SIG-M5 treated with dmso at 0.1 percent for 504 hours (cell line): ENCODE data around the gene CHMP6.

Source experiments
- DNase-seq: peaks from one replicate; lab custom pipeline; 2025; ENCODE audit not compliant: unreplicated experiment; lab: John Stamatoyannopoulos, UW

Gene CHMP6

GRCh38 chr17:80956321-80957190 lies 35.1 kb upstream of the CHMP6 start:
- no peak for DNase-seq

GRCh38 chr17:80957461-80957941 lies 34.1 kb upstream of the CHMP6 start:
- DNase-seq: no peak

- DNase-seq: no peak
These were observed 32.2 kb upstream of the CHMP6 start for GRCh38 chr17:80959330-80960036.

DNA sequence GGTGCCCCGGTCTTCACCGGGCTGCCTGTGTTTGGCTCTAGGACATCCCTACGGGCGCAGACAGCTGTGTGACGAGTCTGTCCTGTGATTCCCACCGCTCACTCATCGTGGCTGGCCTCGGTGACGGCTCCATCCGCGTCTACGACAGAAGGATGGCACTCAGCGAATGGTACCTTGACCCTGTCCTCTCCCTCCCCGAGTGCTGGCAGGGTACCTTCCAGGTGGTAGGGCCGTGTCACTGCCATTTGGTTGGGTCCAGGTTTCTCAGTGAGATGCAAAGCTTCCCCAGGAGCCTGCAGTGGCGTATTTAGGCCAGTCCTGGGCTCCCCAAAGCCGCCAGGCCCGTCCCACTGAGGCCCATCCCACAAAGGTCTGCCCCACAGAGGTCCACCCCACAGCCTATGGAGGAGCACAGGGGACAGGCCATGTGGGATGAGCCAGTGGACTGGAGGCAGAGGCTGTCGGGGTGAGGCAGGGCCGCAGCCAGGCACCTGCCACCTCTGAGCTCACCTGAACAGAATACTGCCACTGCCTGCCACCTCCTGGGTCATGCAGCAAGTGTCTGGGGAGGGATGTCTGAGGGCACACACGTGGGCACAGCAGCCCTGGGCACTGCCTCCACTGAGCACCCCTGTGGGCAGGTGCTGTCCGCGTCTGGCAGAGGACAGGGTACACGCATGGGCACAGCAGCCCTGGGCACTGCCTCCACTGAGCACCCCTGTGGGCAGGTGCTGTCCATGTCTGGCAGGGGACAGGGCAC lies 31.4 kb upstream of the CHMP6 start:
- DNase-seq: no peak

- no peak for DNase-seq
These were observed 30.7 kb upstream of the CHMP6 start for GRCh38 chr17:80960797-80961452.

- DNase-seq: no peak
These were observed 29.9 kb upstream of the CHMP6 start for GRCh38 chr17:80961541-80962330.

DNA sequence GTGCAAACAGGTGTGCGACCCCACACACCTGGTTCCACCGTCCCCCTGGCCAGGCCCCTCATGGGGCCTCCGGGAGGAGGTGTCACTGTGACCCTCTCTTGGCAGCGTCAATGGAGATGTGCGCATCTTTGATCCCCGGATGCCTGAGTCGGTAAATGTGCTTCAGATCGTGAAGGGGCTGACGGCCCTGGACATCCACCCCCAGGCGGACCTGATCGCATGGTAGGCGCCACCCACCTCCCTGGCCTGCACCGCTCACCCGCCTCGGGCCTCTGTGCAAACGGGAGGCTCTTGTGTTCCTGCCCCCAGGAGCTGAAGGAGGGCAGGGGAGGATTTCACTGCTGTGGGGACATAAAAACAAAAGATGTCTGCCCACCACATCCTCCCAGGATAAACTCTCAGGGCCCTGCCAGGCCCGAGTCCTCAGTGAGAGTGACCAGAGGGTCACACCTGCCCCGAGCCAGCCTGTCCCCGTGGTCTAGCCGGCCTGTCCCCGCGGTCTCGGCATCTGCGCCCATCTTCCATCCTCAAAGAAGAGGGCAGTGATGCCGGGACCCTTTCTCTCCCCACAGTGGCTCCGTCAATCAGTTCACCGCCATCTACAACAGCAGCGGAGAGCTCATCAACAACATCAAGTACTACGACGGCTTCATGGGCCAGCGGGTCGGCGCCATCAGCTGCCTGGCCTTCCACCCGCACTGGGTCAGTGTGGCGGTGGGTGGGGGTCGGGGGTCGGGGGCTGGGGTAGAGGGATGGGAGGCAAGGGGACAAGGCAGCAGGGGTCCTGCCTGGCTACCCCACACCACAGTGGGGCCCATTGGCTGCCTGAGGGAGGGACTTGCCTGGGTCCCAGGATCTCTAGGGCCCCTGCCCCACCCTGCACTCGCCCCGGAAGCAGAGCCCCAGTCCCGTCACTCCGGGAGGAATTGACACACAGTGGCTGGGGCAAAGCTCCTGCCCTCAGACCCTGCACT lies 29.0 kb upstream of the CHMP6 start:
- DNase-seq: no peak

- DNase-seq: no peak
These were observed 27.7 kb upstream of the CHMP6 start for GRCh38 chr17:80963812-80964543.

GRCh38 chr17:80964544-80964856 lies 27.1 kb upstream of the CHMP6 start:
- DNase-seq: no peak

DNA sequence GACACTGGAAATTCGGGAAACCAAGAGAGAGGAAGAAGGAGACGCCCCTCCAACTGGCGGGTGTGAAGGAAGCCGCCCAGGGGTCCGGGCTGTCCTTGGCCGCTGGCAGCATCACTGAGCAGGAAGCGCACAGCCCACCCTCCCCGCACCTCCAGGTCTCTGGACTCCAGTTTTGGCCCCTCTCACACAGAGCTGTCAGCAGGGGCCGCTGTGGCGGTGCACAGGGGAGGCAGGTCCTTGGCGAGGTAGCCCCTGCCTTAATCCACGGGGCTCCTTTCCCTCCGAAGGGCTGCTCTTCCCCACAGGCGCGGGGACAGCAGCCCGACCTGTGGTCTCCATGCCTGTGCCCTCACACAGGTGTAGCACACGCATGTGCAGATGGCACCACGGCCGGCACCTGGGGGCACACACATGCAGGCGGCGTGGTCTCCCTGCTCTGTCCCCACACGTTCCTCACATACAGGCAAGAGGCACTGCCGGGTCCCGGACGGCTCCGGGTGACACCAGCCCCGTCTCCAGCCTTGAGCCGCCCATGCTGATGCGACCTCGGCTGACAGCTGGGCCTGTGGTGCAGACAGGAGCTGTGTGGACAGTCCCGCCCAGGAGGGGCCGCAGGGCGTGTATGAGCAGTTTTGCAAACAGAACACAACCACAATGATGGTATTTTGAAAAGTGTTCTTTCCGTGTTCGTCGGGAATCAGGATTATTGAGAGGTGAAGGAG lies 26.6 kb upstream of the CHMP6 start:
- DNase-seq: no peak

GRCh38 chr17:80965606-80966005 lies 26.0 kb upstream of the CHMP6 start:
- DNase-seq: no peak

- no peak for DNase-seq
These were observed 24.2 kb upstream of the CHMP6 start for GRCh38 chr17:80967404-80967872.

- no peak for DNase-seq
These were observed 23.0 kb upstream of the CHMP6 start for GRCh38 chr17:80968602-80969029.

- DNase-seq: no peak
These were observed 22.5 kb upstream of the CHMP6 start for GRCh38 chr17:80969030-80969673.

GRCh38 chr17:80969674-80970043 lies 22.0 kb upstream of the CHMP6 start:
- DNase-seq: no peak

DNA sequence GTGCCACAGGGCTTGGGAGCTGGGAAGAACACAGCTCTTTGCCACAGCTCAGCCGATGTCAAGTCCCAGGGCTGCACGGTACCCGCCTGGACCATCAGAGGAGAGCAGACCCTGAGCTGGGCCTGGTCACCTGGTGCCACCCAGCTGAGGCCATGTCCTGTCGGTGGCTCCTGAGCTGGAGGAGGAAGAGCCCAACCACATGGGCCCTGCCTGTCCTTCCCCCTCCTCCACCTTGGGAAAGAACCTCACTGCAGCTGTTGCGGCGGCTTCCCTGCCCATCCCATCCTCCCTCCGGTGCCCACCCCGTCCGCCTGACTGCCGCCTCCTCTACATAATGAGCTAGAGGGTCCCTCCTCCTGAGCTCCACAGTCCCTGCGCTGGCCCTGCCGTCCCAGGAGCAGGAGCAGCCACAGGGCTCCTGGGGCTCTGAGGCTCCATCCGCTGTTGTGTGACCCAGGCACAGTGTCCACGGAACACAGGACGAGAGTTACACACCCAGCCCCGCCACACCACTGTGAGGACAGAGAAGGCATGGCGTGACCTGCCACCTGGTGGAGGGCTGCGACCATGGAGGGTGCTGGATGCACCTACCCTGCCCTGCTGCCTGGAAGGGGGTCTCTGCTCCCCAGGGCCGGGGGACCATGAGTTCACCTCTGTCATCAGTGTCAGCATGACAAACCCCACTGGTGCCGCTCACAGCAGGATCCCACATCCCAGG lies 21.4 kb upstream of the CHMP6 start:
- no peak for DNase-seq
